A549 (cell line): ENCODE data around the gene CLEC16A. TPM values are rescaled to one million over a fixed set of nuclear protein-coding genes. Genes with fewer than 3 reads are reported as not detected.

ENCODE experiments used
- ATAC-seq, 2 experiments: fragments of 200-7000 bp in 1 of 2; fragments of >200 bp in 1 of 2; cut with Nextera tagmentation in 1 of 2; cut with Tn5 transposase in 1 of 2; 3 replicates each; pipeline versions ENCODE4 v1.8.0 to v1.9.1; 2018 to 2020; ENCODE audit warnings: mild to moderate bottlenecking in 1 of 2, moderate library complexity in 1 of 2
- CTCF ChIA-PET: fragments of 300-600 bp; sonication (Branson Sonifier 250); formaldehyde crosslinking; extraction: SDS; loops from one replicate; lab custom pipeline; 2021; ENCODE audit warnings: antibody characterized with exemption, inconsistent platforms; lab: Yijun Ruan, JAX
- POLR2A ChIA-PET: fragments of 350-600 bp; formaldehyde crosslinking; extraction: SDS; loops from one replicate; lab custom pipeline; 2021; ENCODE audit warnings: antibody characterized with exemption, inconsistent platforms; lab: Yijun Ruan, JAX
- DNase-seq, 2 experiments: peaks; one replicate each; pipeline versions ENCODE4 v3.0.0 to v3.0.0-alpha.2; 2011 to 2016; ENCODE audit warnings: low read depth in 1 of 2, low spot score in 1 of 2
- FAIRE-seq: peaks from 2 replicates; lab custom pipeline; 2011; peaks lifted over from hg19 to GRCh38; lab: Jason Lieb, UNC
- H3K27ac ChIP-seq, 2 experiments: fragments of >200 bp; sonication (Bioruptor Twin); formaldehyde crosslinking; 3 replicates each; pipeline ENCODE4 v1.5.1; 2016 to 2017
- H3K4me1 ChIP-seq: fragments of >200 bp; sonication (Bioruptor Twin); formaldehyde crosslinking; 3 replicates; pipeline ENCODE4 v1.6.1; 2016
- H3K4me2 ChIP-seq: fragments of >200 bp; sonication (Bioruptor Twin); formaldehyde crosslinking; 3 replicates; pipeline ENCODE4 v1.6.1; 2016
- H3K4me3 ChIP-seq: fragments of >200 bp; sonication (Bioruptor Twin); formaldehyde crosslinking; 3 replicates; pipeline ENCODE4 v1.5.1; 2016
- H3K9me3 ChIP-seq: fragments of >200 bp; sonication (Bioruptor Twin); formaldehyde crosslinking; 3 replicates; pipeline ENCODE4 v1.6.1; 2016
- ATOH8 ChIP-seq: fragments of 250-450 bp; sonication (Bioruptor Pico); IDR thresholded peaks from 2 replicates; pipeline ENCODE4 v1.5.0; 2020; ENCODE audit warnings: low read depth, mild to moderate bottlenecking, moderate library complexity
- CBX2 ChIP-seq: fragments of 200-600 bp; sonication (generic); IDR thresholded peaks from 2 replicates; pipeline ENCODE4 v1.6.1; 2016; ENCODE audit warnings: low read depth, mild to moderate bottlenecking, borderline replicate concordance
- CHD2 ChIP-seq: fragments of 150-350 bp; IDR thresholded peaks from 2 replicates; pipeline ENCODE4 v1.6.1; 2014; ENCODE audit warnings: low read length; ENCODE audit not compliant: partially characterized antibody
- EHF ChIP-seq: fragments of 250-450 bp; sonication (Bioruptor Pico); IDR thresholded peaks from 2 replicates; pipeline ENCODE4 v1.5.0; 2020; ENCODE audit warnings: mild to moderate bottlenecking
- FOSB ChIP-seq: fragments of 250-450 bp; sonication (Bioruptor Pico); IDR thresholded peaks from 2 replicates; pipeline ENCODE4 v1.5.0; 2020; ENCODE audit warnings: mild to moderate bottlenecking, moderate library complexity
- HDAC2 ChIP-seq: fragments of 200-600 bp; sonication (generic); IDR thresholded peaks from 2 replicates; pipeline ENCODE4 v1.6.1; 2016
- HEYL ChIP-seq: fragments of 250-450 bp; sonication (Bioruptor Pico); IDR thresholded peaks from 2 replicates; pipeline ENCODE4 v1.8.0; 2021; ENCODE audit warnings: mild to moderate bottlenecking, moderate library complexity
- KDM5A ChIP-seq: fragments of 200-600 bp; sonication (generic); IDR thresholded peaks from 2 replicates; pipeline ENCODE4 v1.6.1; 2016; ENCODE audit warnings: antibody characterized with exemption, mild to moderate bottlenecking
- MAFK ChIP-seq: fragments of 450-650 bp; IDR thresholded peaks from 2 replicates; pipeline ENCODE4 v1.6.1; 2014; ENCODE audit not compliant: partially characterized antibody
- MAX ChIP-seq: IDR thresholded peaks from 2 replicates; pipeline ENCODE4 v1.6.1; 2012
- MYC ChIP-seq: IDR thresholded peaks from 2 replicates; pipeline ENCODE4 v1.6.1; 2012; ENCODE audit warnings: mild to moderate bottlenecking, inconsistent platforms, low read length, improper control_type of control experiment, borderline replicate concordance
- NPAS2 ChIP-seq: fragments of 250-450 bp; sonication (Bioruptor Pico); IDR thresholded peaks from 2 replicates; pipeline ENCODE4 v1.8.0; 2022; ENCODE audit warnings: mild to moderate bottlenecking, moderate library complexity, borderline replicate concordance
- NR3C1 ChIP-seq: fragments of >200 bp; sonication (Bioruptor Twin); formaldehyde crosslinking; IDR thresholded peaks from 3 replicates; pipeline ENCODE4 v1.6.1; 2017
- PBX3 ChIP-seq: IDR thresholded peaks from 2 replicates; pipeline ENCODE4 v1.6.1; 2012
- RARB ChIP-seq: fragments of 250-450 bp; sonication (Bioruptor Pico); IDR thresholded peaks from 2 replicates; pipeline ENCODE4 v1.8.0; 2021; ENCODE audit warnings: mild to moderate bottlenecking, moderate library complexity
- SREBF2 ChIP-seq: fragments of 450-650 bp; IDR thresholded peaks from 2 replicates; pipeline ENCODE4 v1.6.1; 2014; ENCODE audit warnings: mild to moderate bottlenecking, moderate library complexity
- TFCP2L1 ChIP-seq: fragments of 250-450 bp; sonication (Bioruptor Pico); IDR thresholded peaks from 2 replicates; pipeline ENCODE4 v1.5.0; 2021; ENCODE audit warnings: mild to moderate bottlenecking
- TP53 ChIP-seq: fragments of 250-450 bp; sonication (Bioruptor Pico); IDR thresholded peaks from 2 replicates; pipeline ENCODE4 v1.5.0; 2021; ENCODE audit warnings: mild to moderate bottlenecking, moderate library complexity
- USF2 ChIP-seq: fragments of 450-650 bp; IDR thresholded peaks from 2 replicates; pipeline ENCODE4 v1.6.1; 2014; ENCODE audit warnings: antibody characterized with exemption
- WGBS: methylation state at CpG from one replicate; pipeline ENCODE4 v1.1.6; 2017; ENCODE audit errors: missing lambda C conversion rate; 5-methylcytosine and 5-hydroxymethylcytosine counted together
- polyA plus RNA-seq, 4 experiments: library from polyadenylated mRNA; depleted of rRNA in 3 of 4; stranded (reverse); fragments of >200 nt; fragmentation: RNase III in 1 of 4; extraction: RNeasy Plus Mini Kit Qiagen cat#74134 plus additional on column Dnase treatment in 1 of 4; gene quantifications; 2 replicates in 3 of 4; 3 replicates in 1 of 4; pipeline ENCODE4 v1.2.3, GENCODE V29; 2011 to 2017

CLEC16A gene
- polyA plus RNA-seq, 2 of the 4 experiments (the other 2 are of a cell fraction) = 8.3 to 10.4 TPM

GRCh38 chr16:11080999-11081630 lies 136.8 kb downstream of the CLEC16A start:
- DNase-seq = no peak
- no peak for TF ChIP-seq HEYL (CRISPR knock-in tag)
- TF ChIP-seq, all 56 proteins: peak for 0
- no peak for ATAC-seq
- WGBS = 93% methylated on average over 6 of the region's 7 CpGs
- CTCF ChIA-PET = no interaction called here
- no peak for FAIRE-seq
- Histone ChIP-seq H3K4me2 (no peak overlapping the region), H3K9me3 (no peaks in the 10 kb centered on the region), H3K4me3 (no peak overlapping the region), H3K27ac (no peak overlapping the region), H3K4me1 (no peaks in the 10 kb centered on the region)
- POLR2A ChIA-PET = no interaction called here

GRCh38 chr16:11082108-11082859 lies 137.9 kb downstream of the CLEC16A start:
- H3K9me3 ChIP-seq = no peaks in the 10 kb centered on the region
- no peak for TF ChIP-seq RARB
- no peak for TF ChIP-seq KDM5A
- TF ChIP-seq HDAC2 = no peak
- TF ChIP-seq TP53 (CRISPR knock-in tag) = no peak
- TF ChIP-seq HEYL (CRISPR knock-in tag) = no peak
- TF ChIP-seq FOSB (CRISPR knock-in tag) = no peak
- TF ChIP-seq, all 56 proteins: peak for 0
- no peak for DNase-seq
- H3K4me2 ChIP-seq = no peak overlapping the region
- ChIA-PET CTCF (interaction anchor here (0.9 to 2.0 kb wide), 3 partner anchors 8 to 174 kb away, joined by 3 to 5 read pairs (median 3); partner anchors contain the start of gene SOCS1), POLR2A (no interaction called here)
- no peak overlapping the region for H3K4me3 ChIP-seq
- no peak overlapping the region for H3K27ac ChIP-seq
- no peak for ATAC-seq
- 93% methylated on average over 16 of the region's 16 CpGs for WGBS
- no peaks in the 10 kb centered on the region for H3K4me1 ChIP-seq
- FAIRE-seq = no peak

GRCh38 chr16:11082860-11083388 lies 138.6 kb downstream of the CLEC16A start:
- WGBS = 81% methylated on average over 2 of the region's 2 CpGs
- no peak for DNase-seq
- no peak for ATAC-seq
- no peak for TF ChIP-seq USF2
- TF ChIP-seq MAFK = no peak
- no peak for TF ChIP-seq MYC
- no peak for TF ChIP-seq ATOH8 (CRISPR knock-in tag)
- no peak for TF ChIP-seq PBX3
- no peak for TF ChIP-seq NR3C1
- TF ChIP-seq EHF (CRISPR knock-in tag) = no peak
- no peak for TF ChIP-seq TFCP2L1 (CRISPR knock-in tag)
- no peak for TF ChIP-seq KDM5A
- TF ChIP-seq CBX2 = no peak
- no peak for TF ChIP-seq SREBF2
- no peak for TF ChIP-seq NPAS2 (CRISPR knock-in tag)
- TF ChIP-seq MAX = no peak
- TF ChIP-seq CHD2 = no peak
- POLR2A ChIA-PET = no interaction called here
- Histone ChIP-seq H3K4me3 (no peak overlapping the region), H3K9me3 (no peaks in the 10 kb centered on the region), H3K27ac (no peak overlapping the region), H3K4me1 (no peaks in the 10 kb centered on the region), H3K4me2 (no peak overlapping the region)
- no peak for FAIRE-seq
- CTCF ChIA-PET = interaction anchor here (0.6 to 2.0 kb wide), 4 partner anchors 9 to 175 kb away, joined by 3 to 5 read pairs (median 4); partner anchors contain the start of gene SOCS1
